K562 (cell line): ENCODE data around the gene TBX10. TPM values are rescaled to one million over a fixed set of nuclear protein-coding genes. Genes with fewer than 3 reads are reported as not detected.

Experiments
- ATAC-seq: fragments of 200-7000 bp; cut with Tn5 transposase; 3 replicates; pipeline ENCODE4 v1.9.1; 2020; ENCODE audit warnings: moderate library complexity
- BruUV-seq: library from RNA; stranded (reverse); fragments of 400-500 nt; replicated peaks from 2 replicates; lab custom pipeline; 2021; lab: Mats Ljungman, UMichigan
- CTCF ChIA-PET: fragments of 300-600 bp; formaldehyde crosslinking; extraction: SDS; loops from one replicate; lab custom pipeline; 2021; ENCODE audit warnings: low intra/inter-chr PET ratio; lab: Yijun Ruan, JAX
- POLR2A ChIA-PET: fragments of 300-600, 350-650 bp; sonication (Branson Sonifier 250); formaldehyde crosslinking; extraction: SDS; loops from one replicate; lab custom pipeline; 2021; ENCODE audit warnings: antibody characterized with exemption, inconsistent platforms; lab: Yijun Ruan, JAX
- DNase-seq, 4 experiments: peaks; one replicate each; pipeline versions ENCODE4 v3.0.0 to v3.0.0-alpha.2; 2011 to 2018; ENCODE audit warnings: low spot score in 3 of 4, mixed read lengths in 3 of 4; ENCODE audit errors: extremely low read depth in 1 of 4
- FAIRE-seq: peaks from 2 replicates; lab custom pipeline; 2011; peaks lifted over from hg19 to GRCh38; lab: Jason Lieb, UNC
- H2AFZ ChIP-seq: 2 replicates; pipeline ENCODE4 v1.6.0; 2011; ENCODE audit warnings: low read depth, low read length, control low read depth, inconsistent platforms
- H3K27ac ChIP-seq: fragments of 200-600 bp; 3 replicates; pipeline ENCODE4 v1.8.0; 2011; ENCODE audit warnings: low read depth, mild to moderate bottlenecking, control low read depth, inconsistent platforms, low read length, moderate library complexity, mixed read lengths; ENCODE audit errors: extremely low read depth
- H3K27me3 ChIP-seq, 2 experiments: fragments of 300-600 bp in 1 of 2; 2 replicates in 1 of 2; 3 replicates in 1 of 2; pipeline versions ENCODE4 v1.6.0 to v1.8.0; 2011; ENCODE audit warnings: inconsistent platforms in 2 of 2, low read length in 2 of 2, mild to moderate bottlenecking in 1 of 2, mixed read lengths in 1 of 2, moderate library complexity in 1 of 2; ENCODE audit not compliant: control insufficient read depth in 2 of 2, insufficient read depth in 2 of 2
- H3K36me3 ChIP-seq: fragments of 300-600 bp; 3 replicates; pipeline ENCODE4 v1.8.0; 2011; ENCODE audit warnings: mild to moderate bottlenecking, low read length, inconsistent platforms; ENCODE audit not compliant: control insufficient read depth, insufficient read depth
- H3K4me1 ChIP-seq, 2 experiments: fragments of 200-600 bp in 1 of 2; replicated peaks in 1 of 2; 2 replicates in 1 of 2; 3 replicates in 1 of 2; pipeline versions ENCODE4 v1.5.1 to v1.8.0; 2011; ENCODE audit warnings: inconsistent platforms in 2 of 2, low read length in 2 of 2, mild to moderate bottlenecking in 1 of 2, mixed read lengths in 1 of 2, moderate library complexity in 1 of 2; ENCODE audit not compliant: control insufficient read depth in 2 of 2, insufficient read depth in 2 of 2
- H3K4me2 ChIP-seq: 2 replicates; pipeline ENCODE4 v1.6.1; 2011; ENCODE audit warnings: low read length, control low read depth, inconsistent platforms, mixed read lengths; ENCODE audit not compliant: insufficient read depth
- H3K4me3 ChIP-seq: fragments of 200-600 bp; sonication (generic), shearing (Covaris generic); 2 replicates; pipeline ENCODE4 v1.5.1; 2016; ENCODE audit warnings: control low read depth, inconsistent platforms
- H3K79me2 ChIP-seq: fragments of 200-600 bp; 3 replicates; pipeline ENCODE4 v1.8.0; 2011; ENCODE audit warnings: low read length, inconsistent platforms; ENCODE audit not compliant: control insufficient read depth, insufficient read depth
- H3K9ac ChIP-seq, 2 experiments: 2 replicates each; pipeline versions ENCODE4 v1.6.0 to v1.6.1; 2011; ENCODE audit warnings: low read depth in 2 of 2, low read length in 2 of 2, control low read depth in 1 of 2, inconsistent platforms in 1 of 2, mild to moderate bottlenecking in 1 of 2, mixed read lengths in 1 of 2; ENCODE audit not compliant: insufficient read depth in 1 of 2
- H3K9me1 ChIP-seq: one replicate; pipeline ENCODE4 v1.6.0; 2011; ENCODE audit warnings: inconsistent platforms, mild to moderate bottlenecking, low read length, moderate library complexity; ENCODE audit not compliant: control insufficient read depth, insufficient read depth
- H3K9me3 ChIP-seq: replicated peaks from 2 replicates; pipeline ENCODE4 v1.5.1; 2011; ENCODE audit warnings: low read depth, low read length, inconsistent platforms; ENCODE audit not compliant: control insufficient read depth, insufficient read depth
- H4K20me1 ChIP-seq: replicated peaks from 2 replicates; pipeline ENCODE4 v1.6.1; 2011; ENCODE audit warnings: low read length, inconsistent platforms, mixed read lengths; ENCODE audit not compliant: control insufficient read depth, insufficient read depth
- HDAC6 ChIP-seq: IDR thresholded peaks from 2 replicates; pipeline ENCODE4 v1.6.1; 2012; ENCODE audit warnings: low read depth, mild to moderate bottlenecking, control low read depth, inconsistent platforms, low read length, moderate library complexity
- HIVEP1 ChIP-seq: fragments of 250-450 bp; sonication (Bioruptor Pico); IDR thresholded peaks from 2 replicates; pipeline ENCODE4 v1.4.0; 2020; ENCODE audit warnings: mild to moderate bottlenecking
- ZNF551 ChIP-seq: fragments of 250-450 bp; sonication (Bioruptor Pico); IDR thresholded peaks from 2 replicates; pipeline ENCODE4 v1.5.0; 2021; ENCODE audit warnings: mild to moderate bottlenecking, moderate library complexity
- WGBS: fragments of 100-300 bp; shearing (Covaris generic); methylation state at CpG from one replicate; pipeline ENCODE4 v1.1.6; 2016; ENCODE audit warnings: low coverage, mixed read lengths; ENCODE audit not compliant: insufficient coverage; ENCODE audit errors: missing lambda C conversion rate; 5-methylcytosine and 5-hydroxymethylcytosine counted together
- in situ Hi-C: fragments of 300-500 bp; cut with MboI; formaldehyde crosslinking; loops from 4 replicates; pipeline ENCODE4 v1.15.0; 2018; ENCODE audit warnings: inconsistent platforms, mixed read lengths
- intact Hi-C: fragments of 100-400 bp; cut with micrococcal nuclease; formaldehyde crosslinking; loops from 2 replicates; pipeline ENCODE4 v1.14.2; 2022
- polyA plus RNA-seq, 8 experiments: library from polyadenylated mRNA; depleted of rRNA in 4 of 8; stranded (reverse) in 5 of 8; unstranded in 3 of 8; fragments of >200 nt; fragmentation: Nextera tagmentation in 2 of 8; fragmentation: Illumina TruSeq in 1 of 8; extraction: Ambion mirVana in 2 of 8; extraction: Trizol in 1 of 8; gene quantifications; 2 replicates each; pipeline versions ENCODE4 v1.2.1 to v1.2.3, GENCODE V29; 2011 to 2014; ENCODE audit warnings: inconsistent platforms in 1 of 8, missing spikeins in 1 of 8
- total RNA-seq, 7 experiments: library from RNA; depleted of rRNA in 6 of 7; stranded (reverse); fragments of >200 nt in 6 of 7; fragmentation: Illumina TruSeq in 2 of 7; extraction: Trizol in 2 of 7; gene quantifications; 2 replicates each; pipeline versions ENCODE4 v1.2.1 to v1.2.3, GENCODE V29; 2011 to 2021; ENCODE audit warnings: low replicate concordance in 1 of 7
- TF ChIP-seq, protein P1 (sequence below): sonication (generic); formaldehyde crosslinking; IDR thresholded peaks from 2 replicates; pipeline ENCODE4 v1.8.1; 2022; ENCODE audit warnings: missing genetic modification reagents
- TF ChIP-seq, protein P2 (sequence below): fragments of 200-600 bp; sonication (generic); IDR thresholded peaks from one replicate; pipeline ENCODE4 v1.6.1; 2012; ENCODE audit warnings: mild to moderate bottlenecking, low read depth, low read length, inconsistent platforms

Gene TBX10
- total and polyA plus RNA-seq, 9 of the 15 experiments (the other 6 are each of a cell fraction or from before 2014, with no cell fraction given), result not detected

DNA sequence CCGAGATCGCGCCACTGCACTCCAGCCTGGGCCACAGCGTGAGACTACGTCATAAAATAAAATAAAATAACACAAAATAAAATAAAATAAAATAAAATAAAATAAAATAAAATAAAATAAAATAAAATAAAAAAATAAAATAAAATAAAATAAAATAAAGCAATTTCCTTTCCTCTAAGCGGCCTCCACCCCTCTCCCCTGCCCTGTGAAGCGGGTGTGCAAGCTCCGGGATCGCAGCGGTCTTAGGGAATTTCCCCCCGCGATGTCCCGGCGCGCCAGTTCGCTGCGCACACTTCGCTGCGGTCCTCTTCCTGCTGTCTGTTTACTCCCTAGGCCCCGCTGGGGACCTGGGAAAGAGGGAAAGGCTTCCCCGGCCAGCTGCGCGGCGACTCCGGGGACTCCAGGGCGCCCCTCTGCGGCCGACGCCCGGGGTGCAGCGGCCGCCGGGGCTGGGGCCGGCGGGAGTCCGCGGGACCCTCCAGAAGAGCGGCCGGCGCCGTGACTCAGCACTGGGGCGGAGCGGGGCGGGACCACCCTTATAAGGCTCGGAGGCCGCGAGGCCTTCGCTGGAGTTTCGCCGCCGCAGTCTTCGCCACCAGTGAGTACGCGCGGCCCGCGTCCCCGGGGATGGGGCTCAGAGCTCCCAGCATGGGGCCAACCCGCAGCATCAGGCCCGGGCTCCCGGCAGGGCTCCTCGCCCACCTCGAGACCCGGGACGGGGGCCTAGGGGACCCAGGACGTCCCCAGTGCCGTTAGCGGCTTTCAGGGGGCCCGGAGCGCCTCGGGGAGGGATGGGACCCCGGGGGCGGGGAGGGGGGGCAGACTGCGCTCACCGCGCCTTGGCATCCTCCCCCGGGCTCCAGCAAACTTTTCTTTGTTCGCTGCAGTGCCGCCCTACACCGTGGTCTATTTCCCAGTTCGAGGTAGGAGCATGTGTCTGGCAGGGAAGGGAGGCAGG, 56.0 kb downstream of the TBX10 start, which contains the start of gene GSTP1:
Gene GSTP1, plus strand, starts transcription at position 566 of the 958 bp plus-strand sequence. Its CDS starts 32 bp downstream, at position 598.
- ATAC-seq (peak; percentile 95), DNase-seq (peak; percentile 94 to 96 (median 94)), FAIRE-seq (peak; percentile 78)
- Histone ChIP-seq H3K4me2 (peak within 1 kb of the TSS; percentile 87), H3K36me3 (peaks cover 41% of the 10 kb centered on the region), H3K9ac (peak within 1 kb of the TSS; percentile 89 to 99), H2AFZ (peak within 1 kb of the TSS; percentile 92), H4K20me1 (peaks cover 14% of the 10 kb centered on the region; the same call in 1 of the 2 replicates), H3K27ac (peak within 1 kb of the TSS; percentile 89), H3K9me3 (no peaks in the 10 kb centered on the region), H3K9me1 (peaks cover 5% of the 10 kb centered on the region), H3K79me2 (peaks cover 43% of the 10 kb centered on the region), H3K4me1 (peaks cover 33 to 49% of the 10 kb centered on the region in 2 experiments), H3K4me3 (peak within 1 kb of the TSS; percentile 62), H3K27me3 (no peaks in the 10 kb centered on the region)
- intact Hi-C loops, result loop anchor here (1.0 to 5.0 kb wide), 5 partner anchors 22 to 231 kb away; partner anchors contain the start of genes CDK2AP2, PITPNM1, POLD4 and PPP1CA
- ChIA-PET POLR2A (interaction anchor here (0.6 to 2.8 kb wide), 15 partner anchors 9 to 182 kb away, joined by 3 to 21 read pairs (median 6); partner anchors contain the start of genes NUDT8 and PPP1CA), CTCF (no interaction called here)
- no TSS peak for BruUV-seq
- in situ Hi-C loops, result no loop called here
- WGBS, result 3% methylated on average over 33 of the region's 81 CpGs
- TF ChIP-seq HDAC6 (no peak), HIVEP1 (no peak), ZNF551 (no peak)
- TF ChIP-seq, protein P1, sequence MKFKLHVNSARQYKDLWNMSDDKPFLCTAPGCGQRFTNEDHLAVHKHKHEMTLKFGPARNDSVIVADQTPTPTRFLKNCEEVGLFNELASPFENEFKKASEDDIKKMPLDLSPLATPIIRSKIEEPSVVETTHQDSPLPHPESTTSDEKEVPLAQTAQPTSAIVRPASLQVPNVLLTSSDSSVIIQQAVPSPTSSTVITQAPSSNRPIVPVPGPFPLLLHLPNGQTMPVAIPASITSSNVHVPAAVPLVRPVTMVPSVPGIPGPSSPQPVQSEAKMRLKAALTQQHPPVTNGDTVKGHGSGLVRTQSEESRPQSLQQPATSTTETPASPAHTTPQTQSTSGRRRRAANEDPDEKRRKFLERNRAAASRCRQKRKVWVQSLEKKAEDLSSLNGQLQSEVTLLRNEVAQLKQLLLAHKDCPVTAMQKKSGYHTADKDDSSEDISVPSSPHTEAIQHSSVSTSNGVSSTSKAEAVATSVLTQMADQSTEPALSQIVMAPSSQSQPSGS (CRISPR knock-in tag), result no peak
- TF ChIP-seq, protein P2, sequence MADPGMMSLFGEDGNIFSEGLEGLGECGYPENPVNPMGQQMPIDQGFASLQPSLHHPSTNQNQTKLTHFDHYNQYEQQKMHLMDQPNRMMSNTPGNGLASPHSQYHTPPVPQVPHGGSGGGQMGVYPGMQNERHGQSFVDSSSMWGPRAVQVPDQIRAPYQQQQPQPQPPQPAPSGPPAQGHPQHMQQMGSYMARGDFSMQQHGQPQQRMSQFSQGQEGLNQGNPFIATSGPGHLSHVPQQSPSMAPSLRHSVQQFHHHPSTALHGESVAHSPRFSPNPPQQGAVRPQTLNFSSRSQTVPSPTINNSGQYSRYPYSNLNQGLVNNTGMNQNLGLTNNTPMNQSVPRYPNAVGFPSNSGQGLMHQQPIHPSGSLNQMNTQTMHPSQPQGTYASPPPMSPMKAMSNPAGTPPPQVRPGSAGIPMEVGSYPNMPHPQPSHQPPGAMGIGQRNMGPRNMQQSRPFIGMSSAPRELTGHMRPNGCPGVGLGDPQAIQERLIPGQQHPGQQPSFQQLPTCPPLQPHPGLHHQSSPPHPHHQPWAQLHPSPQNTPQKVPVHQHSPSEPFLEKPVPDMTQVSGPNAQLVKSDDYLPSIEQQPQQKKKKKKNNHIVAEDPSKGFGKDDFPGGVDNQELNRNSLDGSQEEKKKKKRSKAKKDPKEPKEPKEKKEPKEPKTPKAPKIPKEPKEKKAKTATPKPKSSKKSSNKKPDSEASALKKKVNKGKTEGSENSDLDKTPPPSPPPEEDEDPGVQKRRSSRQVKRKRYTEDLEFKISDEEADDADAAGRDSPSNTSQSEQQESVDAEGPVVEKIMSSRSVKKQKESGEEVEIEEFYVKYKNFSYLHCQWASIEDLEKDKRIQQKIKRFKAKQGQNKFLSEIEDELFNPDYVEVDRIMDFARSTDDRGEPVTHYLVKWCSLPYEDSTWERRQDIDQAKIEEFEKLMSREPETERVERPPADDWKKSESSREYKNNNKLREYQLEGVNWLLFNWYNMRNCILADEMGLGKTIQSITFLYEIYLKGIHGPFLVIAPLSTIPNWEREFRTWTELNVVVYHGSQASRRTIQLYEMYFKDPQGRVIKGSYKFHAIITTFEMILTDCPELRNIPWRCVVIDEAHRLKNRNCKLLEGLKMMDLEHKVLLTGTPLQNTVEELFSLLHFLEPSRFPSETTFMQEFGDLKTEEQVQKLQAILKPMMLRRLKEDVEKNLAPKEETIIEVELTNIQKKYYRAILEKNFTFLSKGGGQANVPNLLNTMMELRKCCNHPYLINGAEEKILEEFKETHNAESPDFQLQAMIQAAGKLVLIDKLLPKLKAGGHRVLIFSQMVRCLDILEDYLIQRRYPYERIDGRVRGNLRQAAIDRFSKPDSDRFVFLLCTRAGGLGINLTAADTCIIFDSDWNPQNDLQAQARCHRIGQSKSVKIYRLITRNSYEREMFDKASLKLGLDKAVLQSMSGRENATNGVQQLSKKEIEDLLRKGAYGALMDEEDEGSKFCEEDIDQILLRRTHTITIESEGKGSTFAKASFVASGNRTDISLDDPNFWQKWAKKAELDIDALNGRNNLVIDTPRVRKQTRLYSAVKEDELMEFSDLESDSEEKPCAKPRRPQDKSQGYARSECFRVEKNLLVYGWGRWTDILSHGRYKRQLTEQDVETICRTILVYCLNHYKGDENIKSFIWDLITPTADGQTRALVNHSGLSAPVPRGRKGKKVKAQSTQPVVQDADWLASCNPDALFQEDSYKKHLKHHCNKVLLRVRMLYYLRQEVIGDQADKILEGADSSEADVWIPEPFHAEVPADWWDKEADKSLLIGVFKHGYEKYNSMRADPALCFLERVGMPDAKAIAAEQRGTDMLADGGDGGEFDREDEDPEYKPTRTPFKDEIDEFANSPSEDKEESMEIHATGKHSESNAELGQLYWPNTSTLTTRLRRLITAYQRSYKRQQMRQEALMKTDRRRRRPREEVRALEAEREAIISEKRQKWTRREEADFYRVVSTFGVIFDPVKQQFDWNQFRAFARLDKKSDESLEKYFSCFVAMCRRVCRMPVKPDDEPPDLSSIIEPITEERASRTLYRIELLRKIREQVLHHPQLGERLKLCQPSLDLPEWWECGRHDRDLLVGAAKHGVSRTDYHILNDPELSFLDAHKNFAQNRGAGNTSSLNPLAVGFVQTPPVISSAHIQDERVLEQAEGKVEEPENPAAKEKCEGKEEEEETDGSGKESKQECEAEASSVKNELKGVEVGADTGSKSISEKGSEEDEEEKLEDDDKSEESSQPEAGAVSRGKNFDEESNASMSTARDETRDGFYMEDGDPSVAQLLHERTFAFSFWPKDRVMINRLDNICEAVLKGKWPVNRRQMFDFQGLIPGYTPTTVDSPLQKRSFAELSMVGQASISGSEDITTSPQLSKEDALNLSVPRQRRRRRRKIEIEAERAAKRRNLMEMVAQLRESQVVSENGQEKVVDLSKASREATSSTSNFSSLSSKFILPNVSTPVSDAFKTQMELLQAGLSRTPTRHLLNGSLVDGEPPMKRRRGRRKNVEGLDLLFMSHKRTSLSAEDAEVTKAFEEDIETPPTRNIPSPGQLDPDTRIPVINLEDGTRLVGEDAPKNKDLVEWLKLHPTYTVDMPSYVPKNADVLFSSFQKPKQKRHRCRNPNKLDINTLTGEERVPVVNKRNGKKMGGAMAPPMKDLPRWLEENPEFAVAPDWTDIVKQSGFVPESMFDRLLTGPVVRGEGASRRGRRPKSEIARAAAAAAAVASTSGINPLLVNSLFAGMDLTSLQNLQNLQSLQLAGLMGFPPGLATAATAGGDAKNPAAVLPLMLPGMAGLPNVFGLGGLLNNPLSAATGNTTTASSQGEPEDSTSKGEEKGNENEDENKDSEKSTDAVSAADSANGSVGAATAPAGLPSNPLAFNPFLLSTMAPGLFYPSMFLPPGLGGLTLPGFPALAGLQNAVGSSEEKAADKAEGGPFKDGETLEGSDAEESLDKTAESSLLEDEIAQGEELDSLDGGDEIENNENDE, result no peak
